ENCODE measurements around the gene MAP3K4.

MAP3K4 gene

DNA sequence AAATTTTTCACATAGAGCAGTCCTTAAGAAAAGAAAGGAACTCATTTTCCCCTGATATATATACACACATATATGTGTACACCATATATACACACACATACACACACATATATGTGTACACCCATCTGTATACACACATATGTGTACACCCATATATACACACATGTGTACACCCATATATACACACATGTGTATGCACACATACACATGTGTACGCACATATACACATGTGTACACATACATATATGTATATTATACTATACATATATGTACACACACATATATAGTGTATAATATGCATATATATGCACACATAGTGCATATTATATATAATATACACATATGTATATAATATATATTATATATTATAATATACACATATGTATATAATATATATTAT lies 9.1 kb downstream of the MAP3K4 start:
- no peak for DNase-seq (ENCODE audit: low read depth)

DNA sequence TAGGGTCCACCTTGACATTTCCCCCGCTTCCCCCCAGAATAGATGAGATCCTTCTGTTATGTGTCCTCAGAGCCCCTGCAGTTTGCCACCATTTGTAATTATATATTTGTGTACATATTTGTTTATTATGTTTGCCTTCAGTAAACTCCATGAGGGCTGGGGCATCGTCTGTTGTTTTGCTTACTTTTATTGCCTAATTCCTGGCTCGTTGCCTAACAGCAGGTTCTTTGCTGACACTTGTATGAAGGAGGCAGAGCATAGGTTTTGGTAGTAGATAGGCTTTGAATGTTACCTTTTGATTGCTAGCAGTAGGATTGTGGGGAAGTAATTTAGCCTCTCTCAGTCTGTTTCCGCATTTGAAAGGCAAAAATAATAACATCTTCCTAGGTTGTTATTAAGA lies 9.9 kb downstream of the MAP3K4 start:
- no peak for DNase-seq (ENCODE audit: low read depth)

DNA sequence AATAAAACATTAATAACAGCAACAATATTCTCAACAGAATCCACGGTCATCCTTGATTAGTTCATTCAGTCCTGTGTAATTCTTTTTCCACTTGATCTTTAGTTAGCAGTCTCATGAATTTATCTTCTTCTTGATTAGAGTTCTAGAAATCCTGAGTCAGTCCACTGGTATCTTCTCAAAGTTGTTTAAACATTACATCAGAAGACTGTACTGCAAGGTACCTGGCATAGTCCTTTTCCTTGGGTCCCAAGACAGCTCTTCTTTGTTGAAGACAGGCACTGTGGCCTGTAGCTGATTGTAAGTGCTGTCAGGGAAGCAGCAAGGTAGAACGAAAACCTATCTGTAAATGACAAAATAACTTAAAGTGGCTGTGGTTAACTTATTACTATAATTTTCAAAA lies 11.8 kb downstream of the MAP3K4 start:
- DNase-seq (ENCODE audit: low read depth): no peak

DNA sequence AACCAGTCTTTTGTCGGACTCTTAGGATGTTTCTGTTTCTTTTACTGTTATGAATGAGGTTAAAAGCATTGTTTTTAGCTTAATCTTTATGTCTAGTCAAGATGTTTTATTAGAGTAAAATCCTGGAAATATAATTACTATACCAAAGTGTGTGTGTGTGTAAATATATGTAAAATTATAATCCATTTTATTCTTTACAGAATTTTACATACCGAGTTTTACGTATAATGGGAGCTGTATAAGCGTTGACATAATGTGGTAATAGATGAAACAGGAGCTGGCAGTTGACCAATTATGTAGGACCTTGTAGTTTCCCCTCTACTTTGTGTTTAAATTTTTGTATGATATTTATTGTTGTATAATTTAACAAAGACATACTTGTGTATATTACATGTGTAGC lies 16.7 kb downstream of the MAP3K4 start:
- DNase-seq (ENCODE audit: low read depth): no peak

DNA sequence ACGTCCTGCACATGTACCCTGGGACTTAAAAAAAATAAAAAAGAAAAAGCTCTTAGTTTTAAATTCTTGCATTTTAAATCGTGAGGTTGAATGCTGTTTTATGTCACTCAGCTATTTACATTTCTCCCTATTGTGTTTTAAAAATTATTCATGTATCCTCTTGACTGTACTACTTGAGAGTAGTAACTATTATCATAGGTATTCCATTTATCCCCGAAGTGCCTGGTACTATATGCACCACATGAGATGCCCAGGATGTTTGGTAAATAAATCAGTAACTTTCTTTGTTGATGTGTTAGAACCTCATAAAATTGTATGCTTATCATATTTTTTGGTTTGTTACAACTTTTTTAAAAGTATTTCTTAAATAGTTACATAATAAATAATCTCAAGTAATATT lies 18.4 kb downstream of the MAP3K4 start:
- no peak for DNase-seq (ENCODE audit: low read depth)

DNA sequence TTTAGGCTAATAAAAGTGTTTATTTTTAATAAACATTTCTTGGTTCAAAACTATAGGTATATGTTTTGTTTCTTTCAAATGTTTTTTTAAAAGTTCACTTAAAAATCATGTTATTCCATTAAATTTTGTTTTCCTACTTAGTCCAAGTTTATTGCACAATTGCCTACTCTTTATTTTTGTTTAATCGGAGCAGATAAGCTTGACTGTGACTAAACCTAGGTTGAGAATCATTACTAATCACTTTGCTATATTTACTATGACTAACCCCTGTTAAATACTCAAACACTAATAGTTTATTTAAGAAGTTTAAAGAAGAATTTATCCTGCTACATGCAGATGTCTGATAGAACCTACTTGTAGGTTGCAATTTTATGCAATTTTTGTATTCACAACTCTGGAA lies 18.8 kb downstream of the MAP3K4 start:
- DNase-seq (ENCODE audit: low read depth): no peak

DNA sequence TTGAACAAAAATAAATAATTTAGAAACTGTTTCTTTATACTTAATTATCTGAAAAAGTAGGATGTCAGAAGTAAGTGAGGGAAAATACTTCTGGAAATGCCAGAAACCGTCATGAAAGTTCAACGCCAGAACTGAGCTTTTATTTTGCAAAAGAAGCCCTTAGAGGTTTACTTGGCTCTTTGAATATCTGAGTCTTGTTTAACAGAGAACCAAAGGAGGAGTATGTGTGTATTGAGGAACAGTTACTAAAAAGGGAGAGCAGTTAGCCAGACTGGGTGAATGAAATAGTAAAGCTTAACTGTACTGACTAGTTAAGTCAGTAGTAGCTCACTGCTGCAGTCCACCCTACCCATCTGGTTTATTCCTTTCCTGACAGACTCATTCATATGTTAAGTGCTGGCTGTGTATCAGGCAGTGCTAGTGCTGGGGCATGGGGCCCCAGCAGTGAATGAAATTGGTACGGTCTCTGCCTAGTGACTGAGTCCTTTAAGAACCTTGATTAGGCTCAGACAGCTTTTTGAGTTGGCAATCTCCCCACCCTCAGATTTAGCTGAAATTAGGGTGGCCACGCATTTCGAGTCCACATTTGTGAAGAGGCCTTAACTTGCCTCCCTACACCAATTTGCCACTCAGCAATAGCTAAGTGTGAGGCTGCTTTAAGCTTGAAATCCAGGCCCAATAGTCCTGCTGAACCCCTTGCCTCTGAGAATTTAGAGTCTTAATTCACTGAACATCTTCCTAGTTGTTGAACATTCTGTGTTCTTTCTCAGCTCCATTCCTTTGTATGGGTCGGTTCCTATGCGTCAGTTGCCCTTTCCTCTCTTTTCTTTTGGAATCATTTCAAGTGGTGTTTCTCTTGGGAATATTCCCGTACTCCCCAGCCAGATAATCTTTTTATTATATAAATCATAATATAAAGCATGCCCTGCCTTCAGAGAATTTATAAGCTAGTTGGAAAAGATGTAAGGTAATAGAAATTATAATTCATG lies 20.2 kb downstream of the MAP3K4 start:
- no peak for DNase-seq (ENCODE audit: low read depth)

DNA sequence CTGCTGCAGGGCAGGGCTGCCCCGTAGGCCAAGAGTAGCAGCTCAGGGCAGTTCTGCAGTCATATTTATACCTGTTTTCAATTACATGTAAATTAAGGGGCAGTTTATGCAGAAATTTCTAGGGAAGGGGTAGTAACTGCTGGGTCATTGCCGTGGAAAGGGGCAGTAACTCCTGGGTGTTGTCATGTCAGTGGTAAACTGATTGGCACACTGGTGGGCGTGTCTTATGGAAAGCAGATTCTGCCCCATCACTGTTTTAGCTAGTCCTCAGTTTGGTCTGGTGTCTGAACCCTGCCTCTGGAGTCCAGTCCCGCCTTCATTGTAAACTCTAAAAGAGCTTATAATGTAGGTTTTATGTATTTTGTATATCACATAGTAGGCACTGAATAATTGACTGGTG lies 22.1 kb downstream of the MAP3K4 start:
- no peak for DNase-seq (ENCODE audit: low read depth)

DNA sequence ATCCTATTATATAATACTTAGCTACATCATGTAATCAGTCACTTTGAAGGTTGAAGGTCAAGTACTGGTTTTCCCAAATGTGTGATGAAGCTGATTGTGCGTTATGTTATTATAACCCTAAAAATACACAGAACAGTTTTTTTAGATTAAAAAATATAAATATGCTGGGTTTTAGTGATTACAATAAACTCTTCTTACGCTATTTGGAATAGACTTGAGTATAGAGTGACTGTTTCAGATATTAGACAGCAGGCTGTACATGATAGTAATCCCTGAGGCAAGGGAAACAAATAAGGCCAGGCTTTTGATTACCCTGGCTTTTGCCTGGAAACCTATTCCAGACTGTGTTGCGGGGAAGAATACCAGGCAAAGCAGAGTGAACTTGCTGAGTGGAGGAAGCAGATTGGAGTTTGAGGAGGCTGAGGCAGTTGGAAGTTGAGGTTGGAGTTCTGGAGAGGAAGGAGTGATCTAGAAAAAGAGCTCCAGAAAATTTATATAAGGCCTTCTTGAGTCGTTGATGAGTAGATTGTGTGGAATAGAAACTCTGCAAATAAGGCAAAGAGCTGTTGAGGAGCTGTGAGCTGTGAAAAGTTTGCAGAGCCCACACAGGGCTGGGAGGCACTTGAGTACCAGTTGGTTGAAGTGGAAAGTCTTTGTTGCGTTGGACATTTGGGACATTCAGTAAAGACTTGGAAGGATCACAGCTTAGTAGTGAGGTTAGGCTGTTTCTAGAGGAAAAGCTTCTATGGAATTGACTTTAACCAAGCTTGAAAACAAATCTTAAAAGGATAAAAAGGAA lies 26.4 kb downstream of the MAP3K4 start:
- DNase-seq (ENCODE audit: low read depth): no peak

DNA sequence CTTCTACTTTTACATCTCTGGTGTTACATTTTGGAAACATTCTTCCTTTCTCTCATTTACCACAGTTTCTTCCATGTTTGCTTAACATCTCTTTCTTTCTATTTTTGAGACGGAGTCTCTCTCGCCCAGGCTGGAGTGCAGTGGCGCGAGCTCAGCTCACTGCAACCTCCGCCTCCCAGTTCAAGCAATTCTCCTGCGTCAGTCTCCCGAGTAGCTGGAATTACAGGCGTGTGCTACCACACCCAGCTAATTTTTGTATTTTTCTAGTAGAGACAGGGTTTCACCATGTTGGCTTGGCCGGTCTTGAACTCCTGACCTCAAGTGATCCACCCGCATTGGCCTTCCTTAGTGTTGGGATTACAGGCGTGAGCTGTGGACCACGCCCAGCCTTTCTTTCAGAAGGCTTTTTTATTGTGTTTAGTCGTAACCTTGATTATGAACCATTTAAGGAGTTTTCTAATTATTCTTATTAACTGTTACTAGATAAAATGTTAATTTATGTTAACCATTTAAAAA lies 27.8 kb downstream of the MAP3K4 start:
- DNase-seq (ENCODE audit: low read depth): no peak

DNA sequence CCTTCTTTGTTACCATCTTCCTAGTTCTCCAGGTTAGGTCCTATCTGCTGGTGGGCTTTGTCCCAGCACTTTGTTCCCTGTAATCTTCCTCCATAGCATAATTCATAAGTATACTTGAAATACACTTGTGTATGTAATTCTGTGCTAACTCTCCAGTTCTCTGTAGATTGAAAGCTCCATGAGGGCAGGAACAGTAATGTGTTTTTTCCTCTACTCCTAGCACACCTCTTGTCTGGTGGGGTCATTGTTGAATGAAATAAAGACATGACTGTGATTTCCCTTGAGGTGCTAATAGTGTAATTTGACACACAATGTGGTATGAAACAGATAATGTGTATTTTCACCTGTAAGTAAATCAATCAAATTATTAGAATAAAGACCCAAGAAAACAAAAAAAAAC lies 30.0 kb downstream of the MAP3K4 start:
- no peak for DNase-seq (ENCODE audit: low read depth)

DNA sequence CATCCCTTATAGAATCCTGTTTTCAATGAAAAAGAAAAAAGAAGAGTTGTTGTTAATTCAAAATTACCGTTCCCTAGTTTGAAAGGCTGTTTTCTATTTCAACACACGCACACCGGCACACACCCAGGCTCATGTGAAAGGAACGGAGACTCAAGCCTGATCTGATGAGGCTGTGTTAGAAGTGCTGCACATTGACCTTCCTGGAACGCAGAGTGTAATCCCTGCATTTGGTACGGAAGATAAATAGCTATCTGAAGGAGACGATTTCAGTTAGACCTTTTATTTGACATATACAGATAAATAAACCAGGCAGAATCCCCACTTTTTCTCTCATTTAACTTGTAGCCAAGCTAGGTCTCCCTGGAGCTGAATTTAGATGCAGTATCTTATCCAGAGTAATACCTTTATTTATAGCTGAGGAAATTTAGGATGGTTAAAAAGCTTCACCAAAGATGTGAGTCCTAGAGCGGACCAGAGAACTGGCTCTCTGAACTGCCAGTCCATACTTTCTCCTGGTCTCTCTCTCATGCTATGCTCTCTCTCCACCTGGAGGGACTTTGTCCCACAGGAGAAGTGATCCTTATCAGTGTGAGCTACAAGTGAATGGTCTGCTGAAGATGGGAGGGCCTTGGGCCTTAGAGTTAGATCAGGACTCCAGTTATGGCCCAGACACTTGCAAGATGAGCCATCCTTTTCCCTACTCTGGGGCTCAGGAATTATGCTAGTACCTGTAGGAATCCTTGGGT lies 30.6 kb downstream of the MAP3K4 start:
- no peak for DNase-seq (ENCODE audit: low read depth)

DNA sequence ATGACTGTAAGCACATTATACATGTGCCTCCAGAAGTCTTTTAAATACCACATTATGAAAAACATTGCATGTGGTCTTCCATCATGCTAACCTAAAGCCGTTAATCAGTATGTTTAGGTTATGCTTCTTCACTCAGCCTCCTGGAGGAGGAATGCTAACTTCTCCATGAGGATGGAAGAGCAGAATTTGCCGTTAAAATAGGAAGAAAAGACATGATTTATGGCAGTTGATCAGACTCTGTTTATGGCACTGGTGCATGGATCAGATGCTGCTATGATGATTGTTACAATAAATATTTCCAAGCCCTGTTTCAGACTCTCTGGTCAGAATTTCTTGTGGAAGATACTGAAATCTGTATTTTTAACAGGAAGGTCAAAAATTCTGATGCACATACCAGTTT lies 31.7 kb downstream of the MAP3K4 start:
- DNase-seq (ENCODE audit: low read depth): no peak

DNA sequence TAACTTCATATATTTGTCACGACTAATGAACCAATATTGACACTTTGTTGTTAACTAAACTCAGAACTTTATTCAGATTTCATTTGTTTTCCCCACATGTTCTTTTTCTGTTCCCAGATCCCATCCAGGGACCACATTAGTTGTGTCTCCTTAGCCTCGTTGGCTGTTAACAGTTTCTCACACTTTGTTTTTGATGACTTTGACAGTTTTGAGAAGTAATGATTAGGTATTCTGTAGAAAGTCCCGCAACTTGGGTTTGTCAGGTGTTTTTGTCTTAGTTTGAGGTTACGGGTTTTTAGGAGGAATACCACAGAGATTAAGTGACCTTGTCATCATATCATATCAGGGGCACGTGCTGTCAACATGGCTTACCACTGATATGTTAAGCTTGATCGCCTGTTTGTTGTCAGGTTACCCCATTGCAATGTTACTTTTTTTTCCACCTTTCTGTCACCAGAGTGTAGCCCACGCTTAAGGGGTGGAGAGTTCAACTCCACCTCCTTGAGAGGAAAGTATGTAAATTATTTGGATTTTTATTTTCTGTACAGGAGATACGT lies 32.9 kb downstream of the MAP3K4 start:
- no peak for DNase-seq (ENCODE audit: low read depth)

DNA sequence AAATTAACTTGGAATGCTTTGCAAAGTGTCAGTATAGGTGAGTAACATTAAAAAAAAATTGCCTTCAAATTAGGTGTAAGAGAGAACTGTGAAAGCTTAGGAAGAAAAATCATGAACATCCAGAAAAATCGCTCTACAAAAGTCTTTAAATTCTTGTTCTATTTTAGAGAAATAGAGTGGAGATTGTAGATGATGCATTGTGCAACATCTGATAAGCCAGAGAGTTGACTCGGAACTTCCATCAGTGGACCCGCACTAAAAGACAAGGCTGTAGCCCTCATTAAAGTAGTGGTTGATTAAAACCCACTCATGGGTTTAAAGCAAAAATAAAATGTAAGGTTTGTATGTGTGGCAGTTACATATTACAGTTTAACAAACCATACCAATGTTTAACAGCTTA lies 35.8 kb downstream of the MAP3K4 start:
- no peak for DNase-seq (ENCODE audit: low read depth)

DNA sequence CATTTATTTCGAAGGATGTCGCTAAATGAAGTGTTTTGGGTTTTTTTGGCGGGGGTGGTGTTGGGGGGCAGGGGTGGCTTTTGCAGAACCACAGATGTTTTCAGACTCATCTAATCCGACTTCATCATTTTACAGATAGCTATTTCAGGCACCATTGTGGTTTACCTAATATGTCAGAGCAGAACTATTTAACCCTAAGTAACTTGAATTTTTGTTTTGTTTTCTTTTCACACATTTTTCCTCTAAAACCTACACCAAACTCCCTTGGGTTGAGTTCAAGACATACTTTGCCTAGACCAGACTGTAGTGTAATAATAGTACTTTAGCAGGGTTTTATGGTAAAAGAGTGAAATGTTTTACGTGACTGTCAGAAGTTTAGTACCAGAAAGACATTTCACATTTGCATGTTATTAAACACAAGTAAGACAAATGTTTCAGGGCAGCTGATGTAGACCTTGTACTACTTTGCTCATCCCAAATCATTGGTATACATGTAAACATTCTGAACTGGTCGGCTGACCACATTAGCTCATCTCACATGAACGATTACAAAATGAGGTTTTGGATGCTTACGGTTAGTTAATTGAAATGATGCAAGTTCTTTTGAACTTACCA lies 37.7 kb downstream of the MAP3K4 start:
- DNase-seq (ENCODE audit: low read depth): no peak

DNA sequence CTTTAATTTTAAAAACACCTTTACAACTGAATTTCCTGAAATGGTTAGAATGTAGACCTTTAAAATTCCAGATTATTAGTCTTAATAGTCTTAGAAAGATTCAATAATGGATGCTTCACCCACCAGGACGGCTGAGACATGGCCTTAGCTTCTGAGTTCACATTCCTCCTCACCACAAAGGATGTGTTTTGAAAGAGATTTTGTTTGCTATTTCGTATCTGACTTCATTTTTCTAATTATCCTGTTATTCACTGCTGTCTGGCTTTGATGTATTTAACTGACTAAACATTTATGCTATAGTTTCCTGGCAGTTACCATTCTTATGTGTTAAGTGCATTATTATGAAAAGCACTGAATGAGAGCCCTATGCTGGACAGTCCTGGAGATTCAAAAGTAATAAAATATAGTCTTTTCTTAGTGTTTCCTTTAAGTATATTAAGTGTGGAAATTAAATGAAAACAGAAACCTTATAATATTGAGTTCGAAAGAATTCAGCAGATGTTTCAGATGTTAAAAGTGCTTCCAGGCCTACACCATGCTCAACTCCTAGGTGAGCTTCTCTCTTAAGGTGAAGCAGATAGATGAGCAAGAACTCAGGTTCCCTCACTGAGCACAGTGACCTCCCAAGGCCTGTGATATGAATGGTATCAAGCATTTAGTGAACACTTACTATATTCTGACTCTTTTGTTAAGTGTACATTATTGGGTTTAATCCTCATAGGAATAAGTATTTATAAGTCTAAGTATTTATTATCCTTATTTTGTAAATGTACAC lies 40.3 kb downstream of the MAP3K4 start:
- no peak for DNase-seq (ENCODE audit: low read depth)

DNA sequence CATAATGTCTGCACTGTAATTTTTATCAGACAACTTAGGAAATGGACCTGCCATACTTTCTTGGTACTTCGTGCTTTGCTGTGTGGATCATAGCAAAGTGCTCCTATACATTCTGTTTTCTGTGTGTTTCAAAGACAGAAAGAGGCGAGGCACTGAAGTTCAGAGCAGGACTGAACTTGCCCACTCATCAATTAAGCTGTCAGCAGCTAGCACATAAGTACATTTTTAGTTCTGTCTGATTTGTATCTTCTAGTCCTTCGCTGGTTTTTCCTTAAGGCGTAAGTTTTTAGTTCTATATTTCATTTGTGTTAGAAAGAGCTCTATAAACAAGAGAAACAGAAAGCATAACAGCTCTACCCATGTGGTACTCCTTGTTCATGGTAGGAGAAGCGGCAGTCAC lies 42.1 kb downstream of the MAP3K4 start:
- DNase-seq (ENCODE audit: low read depth): no peak

DNA sequence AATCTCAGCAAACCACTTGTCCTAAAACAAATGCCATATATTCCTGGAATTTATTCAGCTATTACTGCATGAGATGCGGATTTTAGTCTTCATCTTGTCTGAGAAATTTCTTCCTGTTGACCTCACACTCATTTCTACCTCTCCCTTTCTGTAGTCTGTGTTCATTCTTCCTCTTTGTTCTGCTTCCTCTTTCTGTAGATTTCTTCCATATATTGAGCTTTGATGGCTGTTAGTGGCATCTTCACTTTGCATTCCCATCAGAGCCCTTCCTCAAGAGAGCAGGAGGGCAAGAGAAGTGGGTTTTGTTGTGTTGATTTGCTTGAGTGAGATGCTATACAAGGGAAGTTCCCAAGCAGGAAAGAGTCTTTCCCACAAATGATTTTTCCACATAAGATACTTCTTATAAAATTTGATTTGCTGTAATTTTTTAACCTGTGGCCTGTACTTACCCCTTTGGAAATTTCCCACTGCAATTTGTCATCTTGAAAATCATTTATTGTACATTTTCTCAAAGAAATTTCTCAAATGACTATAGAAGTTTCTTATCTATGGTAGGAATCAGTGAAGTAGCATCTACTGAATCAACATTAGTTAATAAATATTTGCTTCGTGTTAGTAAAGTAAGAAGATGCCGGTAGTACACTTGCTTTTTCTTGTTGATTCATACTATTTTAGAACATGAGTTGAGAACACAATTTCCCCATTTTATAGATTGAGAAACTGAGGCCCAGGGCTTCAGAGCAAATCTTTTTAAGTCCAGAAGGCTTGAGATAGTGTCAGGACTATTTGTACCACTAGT lies 43.8 kb downstream of the MAP3K4 start:
- DNase-seq (ENCODE audit: low read depth): no peak

DNA sequence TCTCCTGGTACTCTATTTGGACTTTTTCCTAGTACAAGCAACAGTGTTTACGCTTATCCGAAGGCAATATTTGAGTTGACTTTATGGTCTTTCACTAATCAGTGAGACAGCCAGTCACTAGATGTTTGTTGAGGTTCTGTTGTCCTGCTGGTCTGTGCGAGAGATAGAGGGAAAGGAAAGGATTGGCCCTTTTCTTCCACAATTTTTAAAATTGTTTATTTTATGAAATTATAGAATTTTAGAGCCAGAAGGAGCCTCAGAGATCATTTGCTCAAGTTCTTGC lies 44.4 kb downstream of the MAP3K4 start:
- no peak for DNase-seq (ENCODE audit: low read depth)
